Stimulated activated CD4-positive, alpha-beta T cell treated with anti-CD3 and anti-CD28 coated beads, TNF-alpha, amount 100 ng/mL, for 4 hours (primary cell): Measurements from ENCODE around the gene CXCL13.
"Not testable (repeated sequence)": the region's sequence is repeated elsewhere in the genome, so short reads cannot be mapped to it uniquely, and the experiment has no call there.

ENCODE experiments used
- DNase-seq, 3 experiments: peaks; one replicate each; pipeline ENCODE4 v3.0.0-alpha.2; 2020; ENCODE audit warnings: low read depth in 3 of 3

Gene CXCL13

DNA sequence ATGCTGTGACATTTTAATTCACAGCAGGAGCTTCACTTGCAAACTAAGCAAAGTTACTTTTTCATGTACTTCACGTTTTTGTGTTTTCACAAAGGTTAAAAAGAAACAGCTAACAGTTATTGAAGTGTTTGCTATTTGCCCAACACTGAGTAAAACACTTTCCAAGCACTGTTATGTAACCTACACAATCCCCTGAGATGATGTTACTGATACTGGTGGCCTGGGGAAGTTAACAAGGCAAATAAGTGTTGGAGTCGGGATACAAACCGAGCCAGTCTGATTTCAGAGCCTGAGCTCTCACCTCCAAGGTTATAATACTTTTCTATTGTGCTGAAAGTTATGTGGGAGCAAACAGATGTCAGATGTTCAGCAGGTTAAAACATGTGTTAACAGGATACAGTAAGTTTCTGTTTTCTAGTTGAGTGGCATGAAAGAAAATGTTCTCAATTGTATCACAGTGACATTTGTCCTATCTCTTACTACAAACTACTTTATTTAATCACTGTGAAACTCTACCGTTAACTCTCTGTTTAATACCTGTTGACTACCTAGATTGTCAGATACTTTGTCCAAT is 3.9 kb upstream of the CXCL13 start:
- no peak for DNase-seq

DNA sequence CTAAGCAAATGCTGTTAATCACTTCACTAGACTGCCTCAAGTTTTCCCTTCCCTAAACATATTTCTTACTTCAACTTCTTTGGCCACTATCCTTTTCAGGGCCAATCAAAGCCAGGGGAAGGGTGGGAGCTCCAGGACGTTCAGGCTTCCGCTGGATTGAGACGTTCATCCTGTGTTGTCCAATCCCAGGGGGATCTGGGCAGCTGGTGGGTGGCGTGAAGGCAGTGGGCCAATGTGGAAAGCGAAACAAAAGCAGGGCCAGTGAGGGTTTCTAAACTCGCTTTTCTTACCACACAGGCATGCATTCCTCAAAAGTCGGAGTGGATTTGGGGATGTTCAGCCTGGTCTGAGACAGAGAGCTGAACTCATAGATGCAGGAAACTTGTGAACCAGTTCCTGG is 7.6 kb downstream of the CXCL13 start:
- DNase-seq = no peak

DNA sequence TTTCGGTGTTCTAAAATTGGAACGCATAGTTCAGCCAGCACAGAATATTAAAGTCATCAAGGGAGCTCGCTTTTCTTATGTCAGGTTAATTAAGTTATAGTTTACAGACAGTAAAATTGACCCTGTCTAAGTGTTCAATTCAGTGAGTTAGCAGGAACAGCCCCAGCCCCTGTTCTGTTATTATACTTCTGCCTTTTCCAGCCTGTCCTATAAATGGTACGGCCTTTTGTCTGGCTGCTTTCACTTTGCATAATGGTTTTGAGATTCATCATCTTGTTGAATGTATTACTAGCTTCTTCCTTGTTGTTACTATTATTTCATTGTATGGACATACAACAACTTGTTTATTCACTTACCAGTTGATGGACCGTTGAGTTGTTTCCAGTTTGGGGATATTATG is 9.5 kb downstream of the CXCL13 start:
- DNase-seq = no peak

DNA sequence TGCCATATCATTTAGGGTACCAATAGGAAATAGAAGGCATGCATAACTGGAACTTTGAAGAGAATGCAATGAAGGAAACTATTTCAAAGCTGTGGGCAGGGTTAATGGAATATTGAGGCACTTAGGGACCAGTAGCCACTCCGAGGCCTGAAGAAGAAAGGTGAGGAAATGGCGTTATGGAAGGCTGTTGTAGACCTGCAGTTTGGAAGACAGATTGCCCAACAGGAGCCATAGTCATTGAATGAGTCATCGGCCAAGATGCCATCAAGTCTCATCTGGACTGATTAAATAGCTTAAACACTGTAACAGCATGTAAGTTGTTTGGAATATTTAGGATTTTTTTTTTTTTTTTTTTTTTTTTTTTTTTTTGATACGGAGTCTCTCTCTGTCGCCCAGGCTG is 11.6 kb downstream of the CXCL13 start:
- DNase-seq = no peak

DNA sequence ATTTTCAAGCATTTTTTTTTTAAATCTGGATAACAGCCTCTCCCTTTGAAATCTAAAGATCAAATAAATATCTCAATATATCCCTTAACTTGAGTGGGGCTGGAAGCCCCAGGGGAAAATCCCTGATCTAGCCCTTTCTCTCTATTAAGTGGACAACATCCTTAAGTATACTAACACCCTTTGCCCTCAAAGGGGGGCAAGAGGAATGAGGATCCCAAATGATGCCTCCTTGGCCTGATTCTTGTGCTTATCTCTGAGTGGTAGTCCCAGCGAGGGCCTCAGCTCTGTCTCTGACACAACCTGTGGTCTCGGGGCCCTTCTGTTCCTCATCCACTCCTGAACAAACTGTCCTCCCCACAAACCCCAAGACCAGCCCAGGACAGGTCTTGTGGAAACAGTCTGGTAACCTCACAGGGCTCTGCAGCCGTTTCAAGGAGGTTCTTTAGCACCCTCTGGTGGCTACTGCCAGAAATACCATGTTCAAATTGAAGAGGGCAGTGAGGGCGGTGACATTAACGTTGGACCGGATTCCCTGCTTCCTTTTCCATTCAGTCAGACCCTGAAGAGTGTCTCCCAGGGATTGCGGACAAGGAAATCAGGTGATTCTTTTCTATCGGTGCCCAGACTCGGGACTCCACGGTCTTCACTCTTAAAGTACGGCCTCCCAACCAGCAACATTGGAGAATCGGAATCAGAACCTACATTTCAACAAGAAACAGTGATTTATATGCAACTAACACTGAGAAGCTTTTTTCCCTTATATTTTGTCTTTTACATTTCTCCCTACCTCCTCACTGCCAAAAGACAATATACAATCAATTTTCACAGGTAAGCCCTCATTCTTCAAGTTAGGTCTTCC is 13.0 kb downstream of the CXCL13 start:
- peak in 2 of 3 experiments; percentile 13 to 27 for DNase-seq

DNA sequence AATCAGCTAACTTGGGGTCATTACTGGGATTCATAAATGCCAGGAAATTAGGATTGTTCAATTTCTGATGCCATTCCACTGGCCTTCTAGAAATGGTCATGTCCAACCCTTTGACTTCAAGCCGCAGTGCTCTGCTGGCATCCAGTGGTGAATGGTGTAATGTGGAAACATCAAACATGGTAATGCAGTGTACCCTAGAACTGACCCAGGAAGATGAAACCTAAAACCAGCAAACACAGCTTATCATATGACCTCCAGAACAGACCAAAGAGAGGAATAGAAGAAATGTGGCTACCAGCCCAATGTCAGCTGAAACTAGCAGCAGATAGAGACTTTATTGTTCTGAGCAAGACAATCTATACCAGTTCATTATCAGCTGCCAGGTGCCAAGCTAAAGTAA is 13.8 kb downstream of the CXCL13 start:
- no peak for DNase-seq

DNA sequence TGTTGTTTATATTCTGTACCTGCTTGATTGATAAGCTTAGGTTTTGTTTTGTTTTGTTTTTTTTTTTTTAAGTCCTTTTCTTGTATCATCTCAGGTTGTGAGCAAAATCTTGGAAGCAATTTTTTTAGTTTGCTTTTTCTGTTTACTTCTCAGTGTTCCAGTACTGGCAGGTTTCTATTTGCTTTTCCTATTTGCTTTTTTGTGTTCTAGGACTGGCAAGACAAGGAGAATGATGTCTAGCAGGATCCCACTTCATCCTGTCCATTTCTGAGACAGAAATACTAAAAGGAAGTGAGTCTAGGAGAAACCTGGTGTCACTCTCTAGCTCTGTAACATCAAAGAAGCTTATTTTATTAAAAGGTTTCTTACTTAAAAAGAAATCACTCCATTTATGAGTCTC is 15.6 kb downstream of the CXCL13 start:
- no peak for DNase-seq

DNA sequence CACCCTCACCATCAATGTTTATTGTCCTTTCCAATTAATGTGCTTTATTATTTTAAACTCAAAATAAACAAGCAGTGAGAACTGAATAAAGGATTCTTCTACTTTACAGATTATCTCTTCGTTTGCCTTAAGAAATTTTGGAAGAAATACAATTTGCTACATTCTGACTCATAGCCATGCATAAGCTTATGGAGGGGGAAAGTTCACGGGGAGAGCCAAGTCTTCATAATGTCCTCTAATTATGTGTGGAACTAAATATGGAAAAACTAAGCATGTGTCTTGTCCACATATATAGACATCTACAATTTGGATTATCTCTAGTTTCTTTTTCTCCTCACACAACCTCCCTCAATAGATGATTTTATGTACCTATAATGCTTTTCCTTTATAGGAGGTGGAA is 17.5 kb downstream of the CXCL13 start:
- DNase-seq = no peak

DNA sequence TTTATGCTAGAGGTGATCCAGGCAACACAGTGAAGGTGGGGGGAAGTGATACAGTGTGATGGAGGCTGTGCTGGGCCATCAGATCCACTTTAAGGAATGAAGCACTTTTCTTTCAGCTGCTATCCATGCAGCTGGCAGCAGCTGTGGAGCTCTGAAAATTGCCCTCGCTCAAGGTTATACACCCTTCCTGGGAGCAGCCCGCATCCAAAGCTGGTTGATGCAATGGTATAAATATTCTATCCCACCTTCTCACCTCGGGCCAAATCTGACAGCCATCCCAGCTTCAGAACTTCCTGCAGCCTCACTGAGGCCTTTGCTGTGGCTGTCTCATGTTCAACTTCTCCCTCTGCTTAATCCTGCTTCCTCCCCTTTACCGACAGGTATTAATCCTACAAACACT is 18.6 kb downstream of the CXCL13 start:
- DNase-seq = no peak

DNA sequence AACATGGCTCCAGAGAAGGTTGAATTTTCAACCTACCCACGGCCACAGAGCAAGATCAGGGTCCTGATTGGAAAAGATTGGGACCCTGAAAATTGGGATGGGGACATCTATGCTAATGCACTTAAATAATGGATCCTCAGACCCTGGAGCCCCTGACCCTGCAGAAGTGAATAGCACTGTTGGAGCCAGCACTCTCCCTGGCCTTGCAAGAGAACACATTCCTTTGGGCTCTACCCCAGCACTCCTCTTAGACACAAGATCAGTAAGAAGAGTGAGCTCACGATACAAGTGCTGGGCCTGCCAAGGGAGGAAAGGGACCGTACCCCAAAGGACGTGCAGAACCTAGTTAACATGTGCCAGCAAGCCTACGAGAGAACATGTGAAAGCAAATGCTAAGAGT is 19.9 kb downstream of the CXCL13 start:
- DNase-seq = no peak

DNA sequence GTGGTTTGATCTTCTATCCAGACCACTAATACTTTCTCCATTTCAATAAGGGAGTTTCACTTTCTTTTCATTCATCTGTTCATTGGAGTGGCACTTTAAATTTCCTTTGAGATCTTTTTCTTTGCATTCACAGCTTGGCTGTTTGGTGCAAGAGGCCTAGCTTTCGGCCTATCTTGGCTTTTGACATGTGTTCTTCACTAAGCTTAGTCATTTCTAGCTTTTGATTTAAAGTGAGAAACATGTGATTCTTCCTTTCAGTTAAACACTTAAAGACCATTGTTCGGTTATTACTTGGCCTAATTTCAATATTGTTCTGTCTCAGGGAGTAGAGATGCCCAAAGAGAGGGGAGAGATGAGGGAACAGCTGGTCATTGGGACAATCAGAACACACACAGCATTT is 24.3 kb downstream of the CXCL13 start:
- DNase-seq = no peak

DNA sequence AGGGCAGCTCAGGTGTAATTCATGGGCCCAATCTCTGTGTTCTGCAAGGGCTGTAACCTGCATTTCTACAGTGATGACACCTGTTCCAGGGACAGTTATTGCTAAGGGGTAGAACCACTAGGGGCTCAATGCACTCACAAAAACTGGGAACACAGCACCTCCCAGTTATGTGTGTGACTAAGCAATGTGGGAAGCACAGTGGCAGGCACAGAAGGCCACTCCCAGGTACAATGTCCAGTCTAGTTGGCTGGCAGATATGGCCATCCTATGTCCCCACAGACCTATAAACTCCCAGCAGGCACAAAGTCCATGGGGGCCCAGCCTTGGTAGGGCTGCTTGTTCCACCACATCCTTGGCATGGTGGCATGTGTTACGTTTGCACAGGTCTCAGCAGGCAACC is 25.7 kb downstream of the CXCL13 start:
- DNase-seq = no peak

DNA sequence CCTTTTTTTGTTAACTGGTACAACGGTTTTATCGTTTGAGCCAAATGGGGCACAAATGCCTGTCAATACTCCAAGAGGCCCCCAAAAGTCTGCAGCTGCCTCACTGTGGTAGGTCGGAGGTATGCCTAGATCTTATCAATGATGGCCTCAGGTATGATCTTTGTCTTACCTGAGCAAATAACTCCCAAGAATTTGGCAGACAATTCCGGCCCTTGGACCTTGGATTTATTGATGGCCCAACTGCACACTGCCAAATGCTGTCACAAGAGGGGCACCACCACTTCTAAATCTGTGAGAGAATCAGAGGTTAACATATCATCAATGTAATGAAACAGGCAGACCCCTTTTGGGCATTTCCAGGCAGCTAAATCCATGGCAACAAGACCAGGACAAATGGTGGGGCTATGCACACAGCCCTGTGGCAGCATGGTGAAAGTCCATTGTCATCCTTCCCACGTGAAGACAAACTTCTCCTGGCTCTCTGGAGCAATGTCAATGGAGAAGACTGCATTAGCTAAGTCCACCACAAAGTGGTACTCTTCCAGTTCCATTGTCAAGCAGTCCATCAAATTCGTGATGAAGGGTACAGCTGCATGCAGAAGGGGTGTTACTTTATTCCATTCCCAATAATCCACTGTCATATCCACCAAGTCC is 28.6 kb downstream of the CXCL13 start:
- no peak for DNase-seq

DNA sequence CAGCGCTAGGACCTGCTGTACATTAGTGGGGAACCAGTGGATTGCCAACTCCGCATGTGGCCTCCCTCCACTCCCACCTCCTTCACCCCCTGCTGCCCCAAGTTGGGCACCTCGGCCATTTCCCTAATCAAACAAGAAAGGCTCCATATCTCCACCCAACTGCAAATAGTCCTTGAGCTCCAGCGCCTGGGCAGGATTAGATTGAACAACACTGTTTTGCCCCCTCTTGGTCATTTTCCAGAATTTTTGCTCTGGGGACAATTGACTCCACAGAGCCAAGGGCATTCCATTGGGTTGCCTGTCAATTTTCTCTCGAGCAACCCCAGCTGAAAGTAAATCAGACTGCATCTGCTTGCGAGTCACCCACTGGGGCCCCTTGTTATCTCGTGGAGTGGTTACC is 29.6 kb downstream of the CXCL13 start:
- no peak for DNase-seq

DNA sequence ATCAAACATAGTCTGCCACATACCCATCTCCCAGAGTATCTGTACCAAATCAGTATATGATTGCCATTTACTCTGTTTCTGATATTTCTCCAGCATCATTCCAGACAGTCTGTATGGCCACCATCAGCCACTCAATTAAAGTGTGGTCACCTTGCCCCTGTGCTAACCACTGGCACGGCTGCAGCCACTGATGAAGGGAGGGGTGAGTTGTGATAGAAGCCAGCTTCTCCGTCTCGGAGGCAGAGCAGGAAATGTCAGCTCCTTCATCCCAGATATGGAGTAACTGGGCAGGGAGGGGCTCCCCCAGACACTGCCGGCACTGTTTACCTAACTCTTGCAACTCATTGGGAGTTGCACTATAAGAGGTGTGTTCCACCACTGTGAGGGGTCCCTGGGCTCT is 30.3 kb downstream of the CXCL13 start:
- DNase-seq = no peak

DNA sequence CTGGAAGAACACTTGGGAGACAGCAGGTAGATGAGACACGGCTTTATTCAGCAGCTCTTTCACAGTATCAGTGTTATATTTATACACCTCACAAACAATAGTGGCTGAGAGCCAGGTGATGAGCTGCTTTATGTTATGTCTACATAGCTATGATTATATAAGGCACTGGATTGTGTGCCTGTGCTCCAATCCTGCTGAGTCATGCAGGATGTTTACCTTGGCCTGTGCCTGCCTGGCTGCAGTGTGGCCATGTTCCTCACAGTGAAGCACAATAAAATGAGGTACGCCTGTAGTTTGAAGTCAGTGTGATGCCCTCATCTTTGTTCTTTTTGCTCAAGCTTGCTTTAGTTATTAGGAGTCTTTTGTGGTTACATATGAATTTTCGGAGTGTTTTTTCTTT is 31.3 kb downstream of the CXCL13 start:
- no peak for DNase-seq

DNA sequence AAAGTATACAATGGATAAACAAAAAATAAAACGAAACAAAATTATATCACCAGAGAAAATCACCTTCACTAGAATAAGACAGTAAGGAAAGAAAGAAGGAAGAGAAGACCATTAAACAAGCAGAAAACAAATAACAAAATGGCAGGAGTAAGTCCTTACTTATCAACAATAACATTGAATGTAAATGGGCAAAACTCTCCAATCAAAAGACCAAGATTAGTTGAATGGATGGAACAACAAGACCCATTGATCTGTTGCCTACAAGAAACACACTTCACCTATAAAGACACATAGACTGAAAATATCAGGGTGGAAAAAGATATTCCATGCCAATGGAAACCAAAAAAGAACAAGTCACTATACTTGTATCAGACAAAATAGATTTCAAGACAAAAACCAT is 38.4 kb downstream of the CXCL13 start:
- not testable (repeated sequence) for DNase-seq

DNA sequence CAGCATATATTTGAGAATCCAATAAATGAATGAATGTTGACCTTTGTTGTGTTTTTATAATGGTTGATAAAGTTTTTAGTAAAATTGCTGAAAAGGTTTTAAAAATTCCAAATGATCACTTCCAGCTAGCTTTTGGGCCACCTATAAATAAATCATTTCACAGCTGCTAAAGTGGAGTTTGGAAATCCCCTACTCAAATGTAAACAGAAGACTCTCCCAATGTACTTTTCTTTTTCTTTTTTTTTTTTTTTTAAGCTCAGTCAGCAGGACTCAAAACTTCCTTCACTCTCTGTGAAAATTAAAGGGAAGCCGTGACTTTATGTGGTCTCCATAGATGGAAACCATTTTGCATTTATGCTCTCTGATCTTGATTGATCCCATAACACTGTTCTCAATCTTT is 45.2 kb downstream of the CXCL13 start:
- no peak for DNase-seq

DNA sequence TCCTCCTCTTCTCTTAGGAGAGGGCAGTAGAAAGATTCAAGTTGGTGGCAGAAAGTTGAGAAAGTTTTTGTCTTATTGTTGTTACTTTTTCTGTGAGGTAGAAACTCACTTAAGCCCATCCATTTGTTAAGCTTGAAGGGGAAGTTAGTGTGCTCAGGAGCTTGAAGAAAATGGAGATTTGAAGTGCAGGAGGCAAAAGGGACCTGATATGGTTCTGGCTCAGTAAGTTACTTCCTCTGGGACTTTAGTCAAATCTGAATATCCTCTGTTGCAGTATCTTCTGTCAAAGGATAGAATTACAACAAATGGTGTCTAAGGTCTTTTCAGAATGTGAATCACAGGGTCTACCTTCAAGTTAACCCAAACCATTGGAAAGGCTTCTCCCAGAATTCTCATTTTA is 46.2 kb downstream of the CXCL13 start:
- DNase-seq = no peak

DNA sequence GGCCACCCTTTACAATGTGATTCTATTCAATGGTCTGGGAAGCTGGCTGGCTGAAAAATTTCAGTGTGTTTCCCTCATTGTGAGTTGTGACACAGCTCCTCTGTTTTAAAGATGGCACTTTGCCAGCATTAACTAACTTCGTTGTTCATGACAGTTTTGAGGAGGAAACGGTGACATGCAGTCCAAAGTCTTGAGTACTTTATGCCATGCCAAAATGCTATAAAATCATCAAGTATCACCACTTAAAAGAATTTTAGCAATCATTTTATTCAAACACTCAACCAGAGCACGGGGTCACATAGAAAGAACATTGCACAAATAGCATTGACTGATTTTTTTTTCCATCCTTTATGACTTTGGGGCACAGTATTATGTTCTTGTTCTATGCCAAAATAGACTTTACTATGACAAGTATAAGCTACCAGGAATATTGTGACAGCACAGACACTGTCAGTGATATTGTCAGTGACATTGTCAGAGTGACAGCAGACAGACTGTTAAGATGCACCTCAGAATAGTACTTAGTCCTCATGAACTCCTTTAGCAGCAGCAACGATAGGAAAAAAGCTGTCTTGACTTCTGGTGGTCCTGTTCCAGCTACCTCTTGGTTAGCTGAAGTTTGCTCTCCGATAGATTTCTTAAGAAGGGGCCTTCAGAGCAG is 46.7 kb downstream of the CXCL13 start:
- DNase-seq = no peak

DNA sequence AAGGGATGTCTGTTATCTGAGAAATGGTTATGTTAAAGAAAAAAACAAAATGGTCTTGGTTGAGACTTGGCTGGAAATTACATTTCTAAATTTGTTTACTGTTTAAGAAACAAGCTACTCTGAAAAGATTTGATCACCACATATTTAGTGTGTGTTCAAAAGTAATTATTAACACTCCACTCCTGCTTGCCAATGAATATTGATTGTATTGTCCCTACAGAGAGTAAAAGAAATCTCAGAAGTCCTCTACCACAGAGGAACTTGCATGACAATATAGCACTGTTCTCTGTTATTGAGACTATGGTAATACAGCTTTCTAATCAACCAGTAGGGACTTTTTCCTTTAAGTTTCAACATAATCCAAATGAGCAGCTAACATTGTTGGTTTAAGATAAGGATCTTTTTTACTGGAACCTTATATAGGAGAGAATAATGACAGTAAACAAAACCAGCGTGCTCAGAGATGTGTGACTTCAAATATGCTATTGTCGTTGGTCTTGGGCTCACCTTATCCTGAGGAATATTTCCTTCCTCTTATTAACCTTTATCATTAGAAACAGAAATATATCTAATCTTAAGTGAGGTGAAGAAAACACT is 47.6 kb downstream of the CXCL13 start:
- DNase-seq = no peak

DNA sequence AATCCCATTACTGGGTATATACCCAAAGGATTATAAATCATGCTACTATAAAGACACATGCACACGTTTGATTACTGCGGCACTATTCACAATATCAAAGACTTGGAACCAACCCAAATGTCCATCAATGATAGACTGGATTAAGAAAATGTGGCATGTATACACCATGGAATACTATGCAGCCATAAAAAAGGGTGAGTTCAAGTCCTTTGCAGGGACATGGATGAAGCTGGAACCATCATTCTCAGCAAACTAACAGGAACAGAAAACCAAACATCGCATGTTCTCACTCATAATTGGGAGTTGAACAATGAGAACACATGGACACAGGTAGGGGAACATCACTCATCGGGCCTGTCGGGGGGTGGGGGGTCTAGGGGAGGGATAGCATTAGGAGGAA is 54.7 kb downstream of the CXCL13 start:
- DNase-seq = not testable (repeated sequence)
